ENCODE results near the gene SEC31A.

Gene SEC31A

DNA sequence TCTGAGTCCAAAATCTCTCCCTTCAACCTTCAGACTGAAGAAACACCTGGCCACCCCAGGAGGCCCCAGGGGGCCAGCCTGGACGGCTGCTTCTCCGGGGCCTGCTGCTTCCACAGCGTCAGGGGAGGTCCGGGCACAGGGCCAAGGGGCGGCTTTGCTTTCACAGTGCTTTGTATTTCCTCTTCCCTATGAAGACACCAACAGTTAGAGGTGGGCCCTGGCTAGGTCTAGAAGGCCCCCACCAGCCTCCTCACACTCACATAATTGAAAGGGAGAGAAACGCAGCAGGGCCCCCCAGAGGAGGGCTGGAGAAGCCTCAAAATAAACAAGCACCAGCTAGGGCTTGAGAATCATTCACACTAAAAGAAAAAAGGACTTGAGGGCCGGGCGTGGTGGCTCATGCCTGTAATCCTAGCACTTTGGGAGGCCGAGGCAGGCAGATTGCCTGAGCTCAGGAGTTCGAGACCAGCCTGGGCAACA is 110.2 kb downstream of the SEC31A start:
- TF ChIP-seq, protein P1, sequence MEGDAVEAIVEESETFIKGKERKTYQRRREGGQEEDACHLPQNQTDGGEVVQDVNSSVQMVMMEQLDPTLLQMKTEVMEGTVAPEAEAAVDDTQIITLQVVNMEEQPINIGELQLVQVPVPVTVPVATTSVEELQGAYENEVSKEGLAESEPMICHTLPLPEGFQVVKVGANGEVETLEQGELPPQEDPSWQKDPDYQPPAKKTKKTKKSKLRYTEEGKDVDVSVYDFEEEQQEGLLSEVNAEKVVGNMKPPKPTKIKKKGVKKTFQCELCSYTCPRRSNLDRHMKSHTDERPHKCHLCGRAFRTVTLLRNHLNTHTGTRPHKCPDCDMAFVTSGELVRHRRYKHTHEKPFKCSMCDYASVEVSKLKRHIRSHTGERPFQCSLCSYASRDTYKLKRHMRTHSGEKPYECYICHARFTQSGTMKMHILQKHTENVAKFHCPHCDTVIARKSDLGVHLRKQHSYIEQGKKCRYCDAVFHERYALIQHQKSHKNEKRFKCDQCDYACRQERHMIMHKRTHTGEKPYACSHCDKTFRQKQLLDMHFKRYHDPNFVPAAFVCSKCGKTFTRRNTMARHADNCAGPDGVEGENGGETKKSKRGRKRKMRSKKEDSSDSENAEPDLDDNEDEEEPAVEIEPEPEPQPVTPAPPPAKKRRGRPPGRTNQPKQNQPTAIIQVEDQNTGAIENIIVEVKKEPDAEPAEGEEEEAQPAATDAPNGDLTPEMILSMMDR (IDR thresholded peaks at IDR 0.05; ENCODE audit: low read depth, low read length): no peak
- H3K4me3 ChIP-seq (ENCODE audit: low read depth, low read length): no peak overlapping the region

DNA sequence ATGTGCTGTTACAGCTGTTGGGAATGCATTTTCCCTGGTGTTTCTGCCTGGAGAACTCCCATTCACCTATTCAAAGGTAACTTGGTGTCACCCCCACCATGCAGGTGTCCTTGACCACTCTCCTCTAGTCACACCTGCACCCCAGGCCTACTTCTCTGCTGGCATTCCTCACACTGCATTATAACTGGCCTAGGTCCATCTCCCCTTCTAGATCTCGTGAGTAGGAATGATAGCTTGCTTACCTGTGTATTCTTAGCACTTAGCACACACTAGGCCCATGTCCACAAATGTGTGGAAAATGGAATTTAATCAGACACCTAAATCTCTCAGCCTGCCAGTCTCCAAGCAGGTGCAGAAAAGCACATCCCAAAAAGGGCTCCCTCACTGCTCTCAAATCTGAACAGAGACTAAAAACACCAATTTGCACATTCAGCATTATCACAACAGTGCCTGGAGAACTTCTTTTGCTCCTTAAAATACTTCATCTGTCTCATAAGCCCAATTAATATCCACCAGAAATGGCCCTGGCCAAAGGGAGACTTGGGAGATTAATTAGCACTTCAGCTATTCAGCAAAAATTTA is 110.7 kb downstream of the SEC31A start:
- H3K4me3 ChIP-seq (ENCODE audit: low read depth, low read length): no peak overlapping the region
- TF ChIP-seq, protein P1 (IDR thresholded peaks at IDR 0.05; ENCODE audit: low read depth, low read length): no peak

- TF ChIP-seq, protein P1 (IDR thresholded peaks at IDR 0.05; ENCODE audit: low read depth, low read length): no peak
- no peak overlapping the region for H3K4me3 ChIP-seq (ENCODE audit: low read depth, low read length)
Observed at GRCh38 chr4:82779032-82779431, 111.9 kb downstream of the SEC31A start.

GRCh38 chr4:82777857-82778525 is 113.0 kb downstream of the SEC31A start:
- TF ChIP-seq, protein P1 (IDR thresholded peaks at IDR 0.05; ENCODE audit: low read depth, low read length): no peak

GRCh38 chr4:82776925-82777542 is 113.9 kb downstream of the SEC31A start:
- H3K4me3 ChIP-seq (ENCODE audit: low read depth, low read length): no peak overlapping the region
- TF ChIP-seq, protein P1 (IDR thresholded peaks at IDR 0.05; ENCODE audit: low read depth, low read length): no peak

More at GRCh38 chr4:82777857-82778525, 113.0 kb downstream of the SEC31A start:
- H3K4me3 ChIP-seq (ENCODE audit: low read depth, low read length): no peak overlapping the region

- TF ChIP-seq, protein P1 (IDR thresholded peaks at IDR 0.05; ENCODE audit: low read depth, low read length): no peak
- no peak overlapping the region for H3K4me3 ChIP-seq (ENCODE audit: low read depth, low read length)
Observed at GRCh38 chr4:82775243-82775642, 115.7 kb downstream of the SEC31A start.

DNA sequence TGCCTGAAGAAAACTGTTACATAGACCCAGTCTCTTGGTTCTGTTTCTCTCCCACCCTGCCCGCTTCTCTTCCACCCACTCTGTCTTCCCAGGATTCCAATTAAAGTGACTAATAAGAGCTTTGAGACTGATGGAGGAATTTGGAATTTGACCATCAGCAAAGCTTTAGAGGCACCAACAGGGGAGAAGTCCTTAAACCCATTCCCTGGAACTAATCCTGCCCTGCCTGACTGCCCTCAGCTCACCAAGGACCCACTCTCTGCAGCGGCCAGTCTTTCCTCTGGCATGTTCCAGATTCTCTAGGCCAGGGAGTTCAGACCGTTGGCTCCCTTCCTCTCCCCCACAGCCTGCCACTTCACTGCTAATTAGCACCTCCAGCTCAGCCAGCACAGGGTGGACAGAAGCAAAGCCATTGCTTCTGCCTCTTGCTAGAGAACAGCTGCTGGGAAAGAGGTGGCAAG is 116.2 kb downstream of the SEC31A start:
- no peak overlapping the region for H3K4me3 ChIP-seq (ENCODE audit: low read depth, low read length)
- TF ChIP-seq, protein P1 (IDR thresholded peaks at IDR 0.05; ENCODE audit: low read depth, low read length): no peak
